Pons (tissue), 1 donor: ENCODE data around the gene SEMA3B.
"Not testable (repeated sequence)": the region's sequence is repeated elsewhere in the genome, so short reads cannot be mapped to it uniquely, and the experiment has no call there.

ENCODE experiments used
- DNase-seq: peaks from one replicate; pipeline ENCODE4 v3.0.0-alpha.2; 2016; ENCODE audit warnings: low spot score

The SEMA3B gene

DNA sequence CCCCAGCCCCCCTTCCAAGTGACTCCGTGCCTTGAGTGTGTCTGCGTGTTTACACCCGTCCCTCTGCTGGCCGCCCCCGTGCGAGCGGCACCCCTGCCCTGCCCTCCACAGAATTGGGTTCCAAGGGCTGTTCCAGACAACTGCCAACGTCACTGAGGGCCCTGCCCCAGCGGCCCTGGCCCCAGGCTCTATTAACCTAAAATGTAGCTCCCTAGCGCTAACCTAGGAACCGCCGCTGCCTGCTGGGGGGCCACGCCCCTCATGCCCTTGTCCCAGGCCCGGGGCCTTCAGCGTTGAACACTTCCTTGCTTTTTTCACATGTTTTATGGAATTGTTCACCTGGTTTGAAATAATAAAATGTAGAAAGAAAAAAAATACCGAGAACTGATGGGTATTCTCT lies 10.0 kb upstream of the SEMA3B start:
- DNase-seq = no peak

DNA sequence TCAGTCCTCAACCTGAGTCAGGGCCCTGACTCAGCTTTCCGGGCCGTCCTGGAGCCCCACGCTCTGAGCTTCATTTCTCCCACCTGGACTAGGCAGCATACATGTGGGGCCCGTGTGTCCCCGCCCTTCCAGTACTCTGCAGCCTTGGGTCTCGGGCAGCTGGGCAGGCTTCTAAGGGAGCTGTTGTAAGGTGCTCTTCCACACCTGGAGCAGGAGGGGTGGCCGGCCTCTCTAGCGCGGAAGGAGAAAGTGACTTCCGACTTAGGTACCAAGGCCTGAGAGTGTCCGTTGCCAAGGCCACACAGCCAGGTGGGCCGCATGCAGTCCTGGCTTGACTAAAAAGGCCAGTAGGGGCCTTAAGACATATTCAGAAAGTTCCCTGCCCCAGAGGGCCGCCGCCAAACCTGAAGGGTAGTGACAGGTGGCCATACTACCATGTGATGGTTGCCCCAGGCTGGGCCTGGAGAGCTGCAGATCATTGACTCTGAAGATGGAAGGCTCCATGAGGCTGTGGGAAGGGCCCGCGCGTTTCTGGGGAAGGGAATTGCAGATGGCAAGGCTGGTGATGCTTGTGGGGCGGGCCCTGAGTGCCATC lies 9.4 kb upstream of the SEMA3B start:
- no peak for DNase-seq

DNA sequence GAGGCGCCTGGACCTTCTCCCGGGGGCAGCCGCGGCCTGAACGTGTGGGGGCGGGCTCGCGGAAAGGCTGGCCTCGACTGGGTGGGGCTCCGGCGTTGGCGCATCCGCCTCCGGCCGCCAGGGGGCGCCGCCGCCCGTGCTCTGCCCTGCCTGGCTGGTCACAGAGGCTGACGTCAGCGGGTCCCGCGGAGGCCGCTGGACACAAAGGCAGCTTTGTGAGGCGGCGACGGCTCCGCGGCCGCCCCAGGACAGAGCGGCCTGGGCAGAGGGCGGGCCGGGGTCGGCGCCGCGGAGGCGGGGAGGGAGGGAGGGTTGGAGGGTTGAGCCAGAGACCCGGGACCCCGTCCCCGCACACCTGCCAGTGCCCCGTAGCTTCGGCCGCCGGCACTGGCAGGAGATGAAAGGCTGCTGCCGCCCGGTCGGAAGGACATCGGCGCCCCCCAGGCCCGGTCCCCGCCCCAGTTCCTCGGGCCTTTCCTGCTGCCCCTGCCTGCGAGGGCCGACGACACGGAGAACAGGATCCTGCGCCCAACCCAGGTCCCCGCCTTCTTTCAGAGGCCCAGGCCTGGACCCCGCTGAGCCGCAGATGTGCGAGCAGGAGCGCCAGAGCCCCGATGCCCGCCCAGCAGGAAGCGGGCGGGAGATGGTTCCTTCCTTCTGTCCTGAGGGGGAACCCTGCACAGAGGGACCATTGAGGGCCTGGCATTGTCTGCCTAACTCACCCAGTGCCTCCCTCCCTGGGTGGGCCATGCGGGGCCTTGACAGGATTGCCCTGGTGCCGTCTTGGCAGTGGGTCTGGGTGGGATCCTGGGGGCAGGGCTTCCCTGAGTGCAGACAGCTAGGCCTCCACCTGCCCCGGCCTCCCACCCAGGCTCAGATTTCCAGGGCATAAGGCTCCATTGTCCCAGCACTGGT lies 8.7 kb upstream of the SEMA3B start:
- peak; percentile 94 for DNase-seq

DNA sequence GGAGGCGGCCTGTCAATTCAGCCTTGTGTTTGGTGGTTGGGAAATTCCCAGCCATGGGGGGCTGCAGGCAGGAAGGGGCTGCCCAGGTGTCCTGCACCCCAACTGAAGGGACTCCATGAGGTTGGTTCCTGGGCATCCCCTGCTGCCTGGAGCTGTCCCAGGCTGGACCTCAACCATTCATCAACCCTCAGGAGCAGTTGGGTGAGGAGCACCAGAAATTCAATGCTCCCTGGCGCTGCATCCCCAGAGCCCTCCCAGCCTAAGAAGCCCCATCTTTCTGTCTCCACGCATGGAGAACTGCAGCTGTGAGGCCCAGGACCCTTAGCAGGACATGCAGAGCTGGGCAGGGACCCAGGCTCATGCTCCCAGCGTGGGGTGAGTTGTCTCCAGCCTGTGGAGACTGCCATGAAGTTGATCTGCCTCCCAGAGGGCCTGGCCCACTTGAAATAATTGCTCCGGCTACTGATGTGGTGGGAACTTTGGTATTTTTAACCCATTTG lies 8.0 kb upstream of the SEMA3B start:
- no peak for DNase-seq

- no peak for DNase-seq
These were observed 7.4 kb upstream of the SEMA3B start for GRCh38 chr3:50261505-50261904.

- DNase-seq = not testable (repeated sequence)
These were observed 6.7 kb upstream of the SEMA3B start for GRCh38 chr3:50262200-50262599.

GRCh38 chr3:50262778-50263177 lies 6.2 kb upstream of the SEMA3B start:
- DNase-seq = no peak

GRCh38 chr3:50263478-50264382 lies 5.2 kb upstream of the SEMA3B start:
- no peak for DNase-seq

- peak; percentile 89 for DNase-seq
These were observed 4.5 kb upstream of the SEMA3B start for GRCh38 chr3:50264383-50264963.

GRCh38 chr3:50264964-50265485 lies 3.9 kb upstream of the SEMA3B start:
- no peak for DNase-seq

- no peak for DNase-seq
These were observed 3.4 kb upstream of the SEMA3B start for GRCh38 chr3:50265571-50265970.

- DNase-seq = no peak
These were observed 2.9 kb upstream of the SEMA3B start for GRCh38 chr3:50266017-50266416.

DNA sequence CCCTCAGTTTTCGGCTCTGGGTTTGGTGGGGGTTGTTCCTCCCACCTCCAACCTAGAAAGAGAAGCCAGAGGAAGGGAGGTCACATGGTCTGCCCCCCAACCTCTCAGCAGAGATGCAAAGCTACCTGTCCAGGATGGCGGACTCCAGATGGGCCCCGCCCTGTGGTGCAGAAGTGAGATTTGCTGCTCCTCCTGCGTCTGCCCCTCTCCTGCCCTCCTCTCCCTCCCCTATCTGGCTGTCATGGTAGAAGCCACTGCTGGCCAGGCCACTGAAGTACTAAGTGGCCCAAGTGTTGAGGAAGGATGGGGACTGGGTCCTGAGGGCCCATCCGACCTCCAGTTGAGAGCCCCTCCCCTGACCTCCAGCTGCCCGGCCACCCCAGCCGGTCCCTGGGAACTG lies 2.1 kb upstream of the SEMA3B start:
- no peak for DNase-seq

DNA sequence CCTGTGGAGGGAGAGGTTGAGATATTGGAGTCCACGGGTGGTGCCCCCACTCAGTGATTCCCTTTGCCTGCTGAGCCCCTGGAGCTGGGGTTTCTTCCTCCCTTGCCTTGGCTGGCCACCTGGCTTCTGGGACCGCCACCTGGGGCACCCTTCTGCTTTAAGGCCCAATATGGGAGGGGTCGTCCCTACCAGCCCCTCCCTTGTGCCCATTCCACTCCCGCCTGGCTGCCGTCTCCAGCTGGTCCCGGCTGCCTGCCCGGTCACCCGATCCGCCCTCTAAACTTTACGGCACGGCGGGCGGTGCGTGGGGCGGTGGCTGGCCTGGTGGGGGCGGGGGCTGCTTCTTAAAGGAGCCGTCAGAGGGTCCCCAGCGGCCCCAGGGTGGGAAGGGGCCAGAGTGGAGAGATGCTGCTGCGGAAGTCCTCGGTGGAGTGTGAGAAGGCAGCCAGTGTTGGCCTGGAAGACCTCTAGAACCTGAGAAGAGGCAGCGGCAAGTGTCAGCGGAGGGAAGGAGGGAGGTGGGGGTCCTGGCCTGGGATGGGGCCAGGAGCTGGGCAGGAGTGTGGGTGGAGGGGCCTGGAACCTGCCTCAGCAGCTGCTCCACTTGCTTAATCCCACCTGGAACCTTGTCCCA lies 1.6 kb upstream of the SEMA3B start:
- no peak for DNase-seq

- no peak for DNase-seq
These were observed 671 bp upstream of the SEMA3B start for GRCh38 chr3:50268276-50268675.

DNA sequence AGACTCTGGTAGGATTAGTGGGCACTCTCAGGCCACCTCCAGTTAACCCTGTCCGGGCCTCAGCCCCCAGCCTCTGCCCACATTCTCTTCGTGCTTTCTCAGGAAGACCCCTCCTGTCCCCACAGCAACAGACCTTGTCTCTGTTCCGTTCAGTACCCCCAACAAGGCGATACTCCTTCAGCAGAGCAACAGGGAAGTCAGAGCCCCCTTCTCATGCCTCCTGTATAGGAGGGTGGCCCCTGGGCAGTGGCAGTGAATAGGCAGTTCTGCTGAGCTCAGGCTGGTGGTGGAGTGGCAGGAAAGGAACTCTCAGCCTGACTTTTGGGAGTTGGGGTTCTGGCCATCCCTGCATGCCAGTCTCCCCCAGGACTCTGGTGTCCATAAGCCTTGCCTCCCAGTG lies 513 bp downstream of the SEMA3B start:
- DNase-seq = no peak

DNA sequence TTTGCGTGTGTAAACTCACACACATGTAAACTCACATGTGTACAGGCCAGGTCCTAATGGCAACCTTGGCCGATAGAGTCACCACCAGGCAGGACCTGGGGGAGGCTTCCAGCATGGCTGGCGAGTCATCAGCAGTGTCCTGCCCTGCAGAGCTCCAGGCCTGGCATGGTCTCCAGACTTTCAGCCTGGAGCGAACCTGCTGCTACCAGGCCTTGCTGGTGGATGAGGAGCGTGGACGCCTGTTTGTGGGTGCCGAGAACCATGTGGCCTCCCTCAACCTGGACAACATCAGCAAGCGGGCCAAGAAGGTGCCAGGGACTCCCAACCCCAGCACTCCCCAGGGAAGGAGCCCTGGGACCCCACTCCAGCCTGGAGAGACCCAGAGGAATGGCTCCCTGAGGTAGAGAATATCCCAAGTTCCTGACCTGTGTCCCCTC lies 1.0 kb downstream of the SEMA3B start:
- DNase-seq = no peak

- no peak for DNase-seq
These were observed 1.7 kb downstream of the SEMA3B start for GRCh38 chr3:50270422-50271224.

- no peak for DNase-seq
These were observed 2.5 kb downstream of the SEMA3B start for GRCh38 chr3:50271314-50271936.

GRCh38 chr3:50272538-50272910 lies 3.6 kb downstream of the SEMA3B start:
- DNase-seq = not testable (repeated sequence)
